ENCODE results near the gene BICC1. TPM values are rescaled to one million over a fixed set of nuclear protein-coding genes. Genes with fewer than 3 reads are reported as not detected.

Gene BICC1
- total RNA-seq, 1 donor from 2014 or later: 150 TPM

- no peak overlapping the region for H3K4me3 ChIP-seq (ENCODE audit: low read depth, low read length)
- no peak for TF ChIP-seq CTCF (conservative IDR thresholded peaks at IDR 0.05; ENCODE audit: low read depth, low read length)
- no peak for DNase-seq (ENCODE audit: low read depth)
Measured at GRCh38 chr10:58560068-58560467, 47.4 kb downstream of the BICC1 start.

GRCh38 chr10:58565271-58565670 is 52.6 kb downstream of the BICC1 start:
- H3K4me3 ChIP-seq (ENCODE audit: low read depth, low read length): no peak overlapping the region
- TF ChIP-seq CTCF (conservative IDR thresholded peaks at IDR 0.05; ENCODE audit: low read depth, low read length): no peak
- no peak for DNase-seq (ENCODE audit: low read depth)

GRCh38 chr10:58567652-58568051 is 55.0 kb downstream of the BICC1 start:
- no peak for DNase-seq (ENCODE audit: low read depth)
- H3K4me3 ChIP-seq (ENCODE audit: low read depth, low read length): no peak overlapping the region
- TF ChIP-seq CTCF (conservative IDR thresholded peaks at IDR 0.05; ENCODE audit: low read depth, low read length): no peak

- H3K4me3 ChIP-seq (ENCODE audit: low read depth, low read length): no peak overlapping the region
- DNase-seq (ENCODE audit: low read depth): no peak
- no peak for TF ChIP-seq CTCF (conservative IDR thresholded peaks at IDR 0.05; ENCODE audit: low read depth, low read length)
Measured at GRCh38 chr10:58568428-58568935, 55.8 kb downstream of the BICC1 start.

- no peak for TF ChIP-seq CTCF (conservative IDR thresholded peaks at IDR 0.05; ENCODE audit: low read depth, low read length)
- no peak overlapping the region for H3K4me3 ChIP-seq (ENCODE audit: low read depth, low read length)
- DNase-seq (ENCODE audit: low read depth): no peak
Measured at GRCh38 chr10:58570307-58570723, 57.6 kb downstream of the BICC1 start.

- TF ChIP-seq CTCF (conservative IDR thresholded peaks at IDR 0.05; ENCODE audit: low read depth, low read length): no peak
- DNase-seq (ENCODE audit: low read depth): no peak
- H3K4me3 ChIP-seq (ENCODE audit: low read depth, low read length): no peak overlapping the region
Measured at GRCh38 chr10:58570979-58571378, 58.3 kb downstream of the BICC1 start.

GRCh38 chr10:58573144-58573543 is 60.5 kb downstream of the BICC1 start:
- TF ChIP-seq CTCF (conservative IDR thresholded peaks at IDR 0.05; ENCODE audit: low read depth, low read length): no peak
- no peak for DNase-seq (ENCODE audit: low read depth)
- H3K4me3 ChIP-seq (ENCODE audit: low read depth, low read length): no peak overlapping the region

All from epithelial cell of proximal tubule (primary cell).